HG03571 (cell line): Measurements from ENCODE around the gene SLC10A3.
A peak's percentile ranks its signal among the peaks of the same experiment; 100 is the strongest.

Source experiments
- ATAC-seq: cut with Tn5 transposase; IDR thresholded peaks from one replicate; pipeline ENCODE4 v1.9.1; 2021; ENCODE audit not compliant: unreplicated experiment

The SLC10A3 gene

GRCh38 chrX:154490414-154491083 is at the start of gene SLC10A3:
Gene SLC10A3 (minus strand): TSS chrX:154490629. CDS start chrX:154488940, 1,689 bp downstream.
- peak; percentile 76 for ATAC-seq

GRCh38 chrX:154539077-154539476 is 48.6 kb upstream of the SLC10A3 start:
- no peak for ATAC-seq

GRCh38 chrX:154535892-154536291 is 45.5 kb upstream of the SLC10A3 start:
- ATAC-seq: no peak

- ATAC-seq: peak; percentile 83
Measured at GRCh38 chrX:154534526-154535322, 44.3 kb upstream of the SLC10A3 start.

- no peak for ATAC-seq
Measured at GRCh38 chrX:154532690-154533089, 42.3 kb upstream of the SLC10A3 start.

- ATAC-seq: no peak
Measured at GRCh38 chrX:154531626-154532025, 41.2 kb upstream of the SLC10A3 start.

GRCh38 chrX:154530286-154530685 is 39.9 kb upstream of the SLC10A3 start:
- ATAC-seq: no peak

- no peak for ATAC-seq
Measured at GRCh38 chrX:154529206-154529612, 38.8 kb upstream of the SLC10A3 start.

GRCh38 chrX:154526901-154527675 is 36.7 kb upstream of the SLC10A3 start:
- peak; percentile 80 for ATAC-seq

- no peak for ATAC-seq
Measured at GRCh38 chrX:154525606-154526490, 35.4 kb upstream of the SLC10A3 start.

GRCh38 chrX:154519389-154519788 is 29.0 kb upstream of the SLC10A3 start:
- no peak for ATAC-seq

GRCh38 chrX:154517101-154517781 is 26.8 kb upstream of the SLC10A3 start:
- no peak for ATAC-seq

- no peak for ATAC-seq
Measured at GRCh38 chrX:154516656-154517100, 26.2 kb upstream of the SLC10A3 start.

- ATAC-seq: peak; percentile 88
Measured at GRCh38 chrX:154515966-154516655, 25.7 kb upstream of the SLC10A3 start, which contains the start of gene FAM3A. Gene FAM3A (minus strand): TSS chrX:154516232. CDS start chrX:154515772, 460 bp downstream.

- no peak for ATAC-seq
Measured at GRCh38 chrX:154515090-154515965, 24.9 kb upstream of the SLC10A3 start.

GRCh38 chrX:154513716-154514115 is 23.3 kb upstream of the SLC10A3 start:
- no peak for ATAC-seq

- no peak for ATAC-seq
Measured at GRCh38 chrX:154512879-154513553, 22.6 kb upstream of the SLC10A3 start.

GRCh38 chrX:154511761-154512160 is 21.3 kb upstream of the SLC10A3 start:
- no peak for ATAC-seq
